HepG2 (cell line): Measurements from ENCODE around the gene C1QBP. TPM values are rescaled to one million over a fixed set of nuclear protein-coding genes. Genes with fewer than 3 reads are reported as not detected.

Source experiments
- AGO1 ChIP-seq: fragments of 200-400 bp; formaldehyde crosslinking; IDR thresholded peaks from 2 replicates; pipeline ENCODE4 v1.6.1; 2017; ENCODE audit warnings: mild to moderate bottlenecking, low read depth, low read length, moderate library complexity; ENCODE audit not compliant: poor library complexity, severe bottlenecking
- BORCS8-MEF2B ChIP-seq: sonication (generic); formaldehyde crosslinking; IDR thresholded peaks from 2 replicates; pipeline ENCODE4 v1.8.0; 2022; ENCODE audit warnings: mild to moderate bottlenecking, missing genetic modification reagents
- CEBPB ChIP-seq: IDR thresholded peaks from 2 replicates; pipeline ENCODE4 v1.6.1; 2011; ENCODE audit warnings: low read depth, low read length, improper control_type of control experiment, borderline replicate concordance
- IRX3 ChIP-seq: sonication (generic); formaldehyde crosslinking; IDR thresholded peaks from 2 replicates; pipeline ENCODE4 v1.8.1; 2023; ENCODE audit warnings: mild to moderate bottlenecking, low read depth, missing genetic modification reagents, borderline replicate concordance
- KLF6 ChIP-seq: IDR thresholded peaks from 2 replicates; pipeline ENCODE4 v1.8.0; 2016; ENCODE audit warnings: missing biosample characterization, missing genetic modification reagents
- MBNL3 ChIP-seq: fragments of 250-450 bp; sonication (Bioruptor Pico); conservative IDR thresholded peaks from 2 replicates; pipeline ENCODE4 v1.8.0; 2022; ENCODE audit warnings: mild to moderate bottlenecking, inconsistent platforms
- PITX1 ChIP-seq: sonication (generic); formaldehyde crosslinking; IDR thresholded peaks from 2 replicates; pipeline ENCODE4 v1.5.1; 2020; ENCODE audit warnings: mild to moderate bottlenecking, missing genetic modification reagents
- TEAD2 ChIP-seq: sonication (generic); formaldehyde crosslinking; IDR thresholded peaks from 2 replicates; pipeline ENCODE4 v1.9.0; 2021; ENCODE audit warnings: missing genetic modification reagents
- TP53 ChIP-seq: sonication (generic); formaldehyde crosslinking; conservative IDR thresholded peaks from 2 replicates; pipeline ENCODE4 v1.4.0; 2020; ENCODE audit warnings: missing genetic modification reagents
- ZFAT ChIP-seq: sonication (generic); formaldehyde crosslinking; conservative IDR thresholded peaks from 2 replicates; pipeline ENCODE4 v1.8.1; 2023; ENCODE audit warnings: missing genetic modification reagents, inconsistent platforms
- ZFP36L2 ChIP-seq: sonication (generic); formaldehyde crosslinking; IDR thresholded peaks from 2 replicates; pipeline ENCODE4 v1.4.0; 2020; ENCODE audit warnings: missing genetic modification reagents
- ZFYVE20 ChIP-seq: sonication (generic); formaldehyde crosslinking; IDR thresholded peaks from 2 replicates; pipeline ENCODE4 v1.8.0; 2023; ENCODE audit warnings: low read depth, mild to moderate bottlenecking, moderate library complexity, missing genetic modification reagents, borderline replicate concordance
- ZNF101 ChIP-seq: sonication (generic); formaldehyde crosslinking; IDR thresholded peaks from 2 replicates; pipeline ENCODE4 v1.4.0; 2020; ENCODE audit warnings: mild to moderate bottlenecking, low read depth, missing genetic modification reagents, borderline replicate concordance
- ZNF550 ChIP-seq: sonication (generic); formaldehyde crosslinking; IDR thresholded peaks from 2 replicates; pipeline ENCODE4 v1.4.0; 2020; ENCODE audit warnings: mild to moderate bottlenecking, missing genetic modification reagents, borderline replicate concordance
- ZNF557 ChIP-seq: sonication (generic); formaldehyde crosslinking; IDR thresholded peaks from 2 replicates; pipeline ENCODE4 v1.4.0; 2020; ENCODE audit warnings: missing genetic modification reagents
- ZNF562 ChIP-seq: sonication (generic); formaldehyde crosslinking; IDR thresholded peaks from 2 replicates; pipeline ENCODE4 v1.8.0; 2022; ENCODE audit warnings: missing genetic modification reagents, borderline replicate concordance
- polyA plus RNA-seq, 8 experiments: library from polyadenylated mRNA; depleted of rRNA in 3 of 8; stranded (reverse) in 7 of 8; unstranded in 1 of 8; fragments of >200 nt; fragmentation: Illumina TruSeq in 4 of 8; extraction: Trizol in 4 of 8; gene quantifications; 2 replicates each; pipeline versions ENCODE4 v1.2.1 to v1.2.3, GENCODE V29; 2011 to 2016; ENCODE audit warnings: low read depth in 4 of 8, missing spikeins in 1 of 8, mixed read lengths in 1 of 8; ENCODE audit not compliant: insufficient read depth in 1 of 8
- total RNA-seq, 5 experiments: library from RNA; depleted of rRNA; stranded (reverse); fragments of >200 nt; fragmentation: Illumina TruSeq; extraction: Trizol; gene quantifications; 2 replicates each; pipeline ENCODE4 v1.2.3, GENCODE V29; 2016; ENCODE audit warnings: low read depth in 1 of 5
- TF ChIP-seq, protein P1 (sequence below): sonication (generic); formaldehyde crosslinking; IDR thresholded peaks from 2 replicates; pipeline ENCODE4 v1.4.0; 2020; ENCODE audit warnings: missing genetic modification reagents
- TF ChIP-seq, protein P2 (sequence below): sonication (generic); formaldehyde crosslinking; IDR thresholded peaks from 2 replicates; pipeline ENCODE4 v1.8.0; 2022; ENCODE audit warnings: missing genetic modification reagents, low read depth, mild to moderate bottlenecking, borderline replicate concordance
- TF ChIP-seq, protein P3 (sequence below): sonication (generic); formaldehyde crosslinking; IDR thresholded peaks from 2 replicates; pipeline ENCODE4 v1.9.0; 2022; ENCODE audit warnings: missing genetic modification reagents, mild to moderate bottlenecking, borderline replicate concordance
- TF ChIP-seq, protein P4 (sequence below): sonication (generic); formaldehyde crosslinking; IDR thresholded peaks from 2 replicates; pipeline ENCODE4 v1.8.0; 2022; ENCODE audit warnings: mild to moderate bottlenecking, missing genetic modification reagents, moderate library complexity
- TF ChIP-seq, protein P5 (sequence below): sonication (generic); formaldehyde crosslinking; IDR thresholded peaks from 2 replicates; pipeline ENCODE4 v1.8.1; 2023; ENCODE audit warnings: mild to moderate bottlenecking, missing genetic modification reagents

The C1QBP gene
- total and polyA plus RNA-seq, 2 of the 13 experiments (the other 11 are each of a cell fraction or from before 2014, with no cell fraction given) = 219 to 680 TPM

DNA sequence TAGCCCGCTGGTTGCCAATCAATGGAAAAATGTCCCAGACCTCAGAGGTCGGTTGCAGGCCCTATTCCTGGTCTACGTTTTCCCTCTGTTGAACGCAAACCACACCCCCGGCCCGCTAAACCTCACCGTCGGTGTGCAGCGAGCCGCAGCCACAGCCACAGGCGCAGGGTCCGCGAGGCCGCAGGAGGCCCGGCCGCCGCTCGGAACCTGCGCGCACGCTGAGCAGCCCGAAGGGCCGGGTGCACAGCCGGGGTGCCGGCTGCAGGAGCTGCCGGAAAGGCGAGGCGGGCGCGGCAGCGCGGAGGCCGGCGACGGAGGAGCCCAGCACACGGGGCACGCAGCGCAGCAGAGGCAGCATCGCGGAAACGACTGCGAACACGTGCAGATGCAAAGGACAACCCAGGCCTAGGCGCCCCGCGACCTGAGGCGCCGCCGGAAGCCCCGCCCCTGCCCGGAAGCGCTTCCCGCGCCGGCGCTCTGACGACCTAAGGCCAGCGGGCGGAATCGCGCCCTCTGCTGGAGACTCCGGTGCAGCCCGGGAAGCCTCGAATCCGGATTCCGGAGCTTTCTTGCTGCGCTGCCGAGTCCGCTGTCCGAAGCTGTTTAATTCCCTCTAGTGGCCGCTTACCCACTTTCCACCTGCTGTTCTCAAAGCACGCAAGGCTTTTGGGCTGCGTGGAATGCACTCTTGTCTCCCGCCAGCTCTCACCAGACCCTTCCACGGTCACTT, at the start of gene C1QBP (continued):
- TF ChIP-seq ZFYVE20 (CRISPR knock-in tag) = 0 out of 2 replicates have a peak, but pooled peaks have one; percentile 70
- TF ChIP-seq TP53 (CRISPR knock-in tag) = peak; percentile 66; the same call in 1 of the 2 replicates
- TF ChIP-seq CEBPB = no peak
- TF ChIP-seq ZNF562 (CRISPR knock-in tag) = peak; percentile 72; the same call in 1 of the 2 replicates
- 0 out of 2 replicates have a peak, but pooled peaks have one; percentile 32 for TF ChIP-seq ZNF550 (CRISPR knock-in tag)
- no peak for TF ChIP-seq MBNL3 (CRISPR knock-in tag)
- TF ChIP-seq ZFP36L2 = no peak
- no peak for TF ChIP-seq ZNF557 (CRISPR knock-in tag)
- 0 out of 2 replicates have a peak, but pooled peaks have one; percentile 31 for TF ChIP-seq TEAD2 (CRISPR knock-in tag)
- TF ChIP-seq, protein P1, sequence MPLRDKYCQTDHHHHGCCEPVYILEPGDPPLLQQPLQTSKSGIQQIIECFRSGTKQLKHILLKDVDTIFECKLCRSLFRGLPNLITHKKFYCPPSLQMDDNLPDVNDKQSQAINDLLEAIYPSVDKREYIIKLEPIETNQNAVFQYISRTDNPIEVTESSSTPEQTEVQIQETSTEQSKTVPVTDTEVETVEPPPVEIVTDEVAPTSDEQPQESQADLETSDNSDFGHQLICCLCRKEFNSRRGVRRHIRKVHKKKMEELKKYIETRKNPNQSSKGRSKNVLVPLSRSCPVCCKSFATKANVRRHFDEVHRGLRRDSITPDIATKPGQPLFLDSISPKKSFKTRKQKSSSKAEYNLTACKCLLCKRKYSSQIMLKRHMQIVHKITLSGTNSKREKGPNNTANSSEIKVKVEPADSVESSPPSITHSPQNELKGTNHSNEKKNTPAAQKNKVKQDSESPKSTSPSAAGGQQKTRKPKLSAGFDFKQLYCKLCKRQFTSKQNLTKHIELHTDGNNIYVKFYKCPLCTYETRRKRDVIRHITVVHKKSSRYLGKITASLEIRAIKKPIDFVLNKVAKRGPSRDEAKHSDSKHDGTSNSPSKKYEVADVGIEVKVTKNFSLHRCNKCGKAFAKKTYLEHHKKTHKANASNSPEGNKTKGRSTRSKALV = peak; percentile 59; the same call in 1 of the 2 replicates
- TF ChIP-seq ZFAT (CRISPR knock-in tag) = no peak; the same call in 1 of the 2 replicates
- TF ChIP-seq AGO1 = peak; percentile 67
- TF ChIP-seq IRX3 = peak; percentile 97
- no peak for TF ChIP-seq ZNF101 (CRISPR knock-in tag)
- TF ChIP-seq, protein P2, sequence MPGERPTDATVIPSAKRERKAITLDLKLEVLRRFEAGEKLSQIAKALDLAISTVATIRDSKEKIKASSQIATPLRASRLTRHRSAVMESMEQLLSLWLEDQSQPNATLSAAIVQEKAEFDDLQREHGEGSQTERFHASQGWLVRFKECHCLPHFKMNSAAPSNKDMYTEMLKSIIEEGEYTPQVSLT (CRISPR knock-in tag) = no peak
- TF ChIP-seq KLF6 (CRISPR knock-in tag) = peak; percentile 76; the same call in 1 of the 2 replicates
- TF ChIP-seq, protein P3, sequence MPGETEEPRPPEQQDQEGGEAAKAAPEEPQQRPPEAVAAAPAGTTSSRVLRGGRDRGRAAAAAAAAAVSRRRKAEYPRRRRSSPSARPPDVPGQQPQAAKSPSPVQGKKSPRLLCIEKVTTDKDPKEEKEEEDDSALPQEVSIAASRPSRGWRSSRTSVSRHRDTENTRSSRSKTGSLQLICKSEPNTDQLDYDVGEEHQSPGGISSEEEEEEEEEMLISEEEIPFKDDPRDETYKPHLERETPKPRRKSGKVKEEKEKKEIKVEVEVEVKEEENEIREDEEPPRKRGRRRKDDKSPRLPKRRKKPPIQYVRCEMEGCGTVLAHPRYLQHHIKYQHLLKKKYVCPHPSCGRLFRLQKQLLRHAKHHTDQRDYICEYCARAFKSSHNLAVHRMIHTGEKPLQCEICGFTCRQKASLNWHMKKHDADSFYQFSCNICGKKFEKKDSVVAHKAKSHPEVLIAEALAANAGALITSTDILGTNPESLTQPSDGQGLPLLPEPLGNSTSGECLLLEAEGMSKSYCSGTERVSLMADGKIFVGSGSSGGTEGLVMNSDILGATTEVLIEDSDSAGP (CRISPR knock-in tag) = peak; percentile 89
- peak; percentile 40 for TF ChIP-seq PITX1 (CRISPR knock-in tag)
- TF ChIP-seq, protein P4, sequence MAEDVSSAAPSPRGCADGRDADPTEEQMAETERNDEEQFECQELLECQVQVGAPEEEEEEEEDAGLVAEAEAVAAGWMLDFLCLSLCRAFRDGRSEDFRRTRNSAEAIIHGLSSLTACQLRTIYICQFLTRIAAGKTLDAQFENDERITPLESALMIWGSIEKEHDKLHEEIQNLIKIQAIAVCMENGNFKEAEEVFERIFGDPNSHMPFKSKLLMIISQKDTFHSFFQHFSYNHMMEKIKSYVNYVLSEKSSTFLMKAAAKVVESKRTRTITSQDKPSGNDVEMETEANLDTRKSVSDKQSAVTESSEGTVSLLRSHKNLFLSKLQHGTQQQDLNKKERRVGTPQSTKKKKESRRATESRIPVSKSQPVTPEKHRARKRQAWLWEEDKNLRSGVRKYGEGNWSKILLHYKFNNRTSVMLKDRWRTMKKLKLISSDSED (CRISPR knock-in tag) = no peak
- TF ChIP-seq, protein P5, sequence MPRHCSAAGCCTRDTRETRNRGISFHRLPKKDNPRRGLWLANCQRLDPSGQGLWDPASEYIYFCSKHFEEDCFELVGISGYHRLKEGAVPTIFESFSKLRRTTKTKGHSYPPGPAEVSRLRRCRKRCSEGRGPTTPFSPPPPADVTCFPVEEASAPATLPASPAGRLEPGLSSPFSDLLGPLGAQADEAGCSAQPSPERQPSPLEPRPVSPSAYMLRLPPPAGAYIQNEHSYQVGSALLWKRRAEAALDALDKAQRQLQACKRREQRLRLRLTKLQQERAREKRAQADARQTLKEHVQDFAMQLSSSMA (CRISPR knock-in tag) = peak; percentile 36
- TF ChIP-seq BORCS8-MEF2B = peak; percentile 94
